CD4-positive, alpha-beta T cell treated with Interferon alpha-2 for 1 hour (primary cell): ENCODE data around the gene TCP10L.
"Not testable (repeated sequence)": the region's sequence is repeated elsewhere in the genome, so short reads cannot be mapped to it uniquely, and the experiment has no call there.

Source experiments
- DNase-seq, 2 donors: peaks; one replicate each; pipeline ENCODE4 v3.0.0-alpha.2; 2020 to 2022

Gene TCP10L

DNA sequence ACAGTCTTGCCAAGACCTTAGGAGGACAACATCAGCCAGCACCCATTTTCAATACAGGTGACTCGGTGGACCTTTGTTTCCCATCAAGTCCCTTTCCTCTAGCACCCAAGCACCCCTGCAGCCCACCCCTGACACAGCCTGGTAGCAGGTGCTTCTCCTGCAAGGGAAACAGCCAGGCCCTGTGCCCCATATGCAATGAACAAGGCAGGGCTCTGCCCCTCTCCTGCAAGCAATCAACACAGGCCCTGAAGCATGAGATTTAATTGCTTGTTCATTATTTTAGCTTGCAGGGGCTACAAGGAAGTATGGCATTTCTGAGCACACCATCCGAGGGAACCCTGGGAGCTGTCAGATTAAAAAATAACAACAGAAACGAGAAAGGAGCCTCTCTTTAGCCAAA lies 35.4 kb downstream of the TCP10L start:
- DNase-seq = no peak

DNA sequence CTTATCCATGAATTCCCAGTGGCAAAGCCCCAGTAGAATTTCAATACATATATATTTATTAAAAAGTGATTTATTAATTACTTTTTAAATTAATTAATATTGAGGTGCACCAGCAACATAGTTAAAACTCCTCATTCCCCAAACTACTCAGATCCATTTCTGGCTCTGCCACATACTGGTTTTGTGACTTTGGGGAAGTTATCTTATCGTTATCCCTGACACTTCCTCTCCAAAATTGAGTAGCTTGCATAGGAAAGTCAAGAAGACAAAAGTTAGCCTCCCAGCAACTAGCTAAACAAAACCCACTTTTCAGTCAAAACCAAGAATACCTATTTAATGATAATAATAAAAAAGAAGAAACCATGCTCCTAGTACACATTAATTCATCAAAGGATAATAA lies 35.9 kb downstream of the TCP10L start:
- DNase-seq = no peak

DNA sequence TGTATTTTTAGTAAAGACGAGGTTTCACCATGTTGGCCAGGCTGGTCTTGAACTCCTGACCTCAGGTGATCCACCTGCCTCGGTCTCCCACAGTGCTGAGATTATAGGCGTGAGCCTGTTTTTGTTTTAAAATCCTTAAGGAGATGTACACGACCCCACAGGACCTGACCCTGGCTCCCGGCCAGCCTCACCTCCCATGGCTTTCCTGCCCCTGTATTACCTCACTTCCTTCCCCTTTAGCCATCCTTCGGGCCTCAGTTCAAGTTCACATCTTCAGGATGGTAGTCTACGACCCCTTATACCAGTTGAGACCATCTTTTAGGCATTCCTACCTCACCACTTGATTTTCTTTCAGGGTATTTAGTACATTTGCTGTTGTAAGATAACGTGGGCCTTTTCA lies 36.3 kb downstream of the TCP10L start:
- no peak for DNase-seq

DNA sequence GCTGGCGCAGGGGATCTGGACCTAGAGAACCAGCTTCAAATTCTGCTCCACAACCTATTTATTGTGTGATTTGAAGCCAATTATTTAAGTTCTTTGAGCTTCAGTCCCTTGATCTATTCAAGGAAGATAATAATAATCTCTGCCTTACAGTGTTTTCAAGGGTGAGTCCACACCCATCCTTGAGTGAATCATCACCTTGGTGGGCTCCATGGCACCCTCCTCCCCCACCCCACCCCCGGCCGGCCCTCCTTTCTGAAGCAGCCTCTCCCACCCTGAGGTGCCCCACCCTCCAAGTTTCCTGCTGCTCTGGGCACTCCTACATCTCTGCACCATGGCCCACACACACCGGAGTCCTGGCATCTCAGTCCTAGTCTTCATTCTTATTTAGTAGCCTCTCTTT lies 38.3 kb downstream of the TCP10L start:
- DNase-seq = no peak

DNA sequence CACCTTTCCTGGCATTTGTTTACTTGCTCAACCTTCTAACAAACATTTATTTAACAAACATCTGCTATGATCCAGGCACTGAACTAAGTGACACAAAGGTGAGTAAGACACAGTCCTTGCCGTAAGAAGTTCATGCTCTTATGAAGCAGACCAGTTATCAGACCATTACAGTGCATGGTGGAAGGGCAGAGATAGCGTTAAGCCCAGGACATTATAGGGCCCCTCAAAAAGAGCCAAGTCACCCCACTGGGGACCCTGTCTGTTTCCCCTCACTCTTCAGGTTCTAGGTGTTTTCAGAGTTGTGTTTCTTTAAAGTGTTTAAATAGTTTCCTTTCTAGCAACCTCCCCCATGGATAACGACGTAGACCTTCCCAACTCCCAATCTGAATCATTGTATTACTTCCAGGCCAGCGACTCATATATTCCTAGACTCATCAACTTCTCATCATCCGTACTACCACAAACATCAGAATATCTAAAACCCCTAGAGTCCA lies 39.3 kb downstream of the TCP10L start:
- DNase-seq = no peak

DNA sequence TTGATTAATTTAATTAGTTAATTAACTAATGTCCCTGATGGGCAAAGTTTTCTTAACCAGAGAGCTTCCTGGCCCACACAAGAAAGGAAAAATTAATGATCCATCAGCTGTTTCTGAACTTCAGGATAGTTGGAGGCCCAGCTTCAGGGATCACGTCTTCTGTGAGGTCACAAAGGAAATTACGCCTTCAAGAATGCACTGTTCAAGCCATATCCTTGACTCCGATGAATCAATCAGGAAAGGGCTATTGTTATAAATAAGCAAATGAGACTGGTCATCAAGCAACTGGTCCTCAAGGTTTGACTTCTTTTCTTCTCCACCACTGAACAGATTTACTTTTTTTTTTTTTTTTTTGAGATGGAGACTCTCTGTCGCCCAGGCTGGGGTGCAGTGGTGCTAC lies 40.6 kb downstream of the TCP10L start:
- no peak for DNase-seq

DNA sequence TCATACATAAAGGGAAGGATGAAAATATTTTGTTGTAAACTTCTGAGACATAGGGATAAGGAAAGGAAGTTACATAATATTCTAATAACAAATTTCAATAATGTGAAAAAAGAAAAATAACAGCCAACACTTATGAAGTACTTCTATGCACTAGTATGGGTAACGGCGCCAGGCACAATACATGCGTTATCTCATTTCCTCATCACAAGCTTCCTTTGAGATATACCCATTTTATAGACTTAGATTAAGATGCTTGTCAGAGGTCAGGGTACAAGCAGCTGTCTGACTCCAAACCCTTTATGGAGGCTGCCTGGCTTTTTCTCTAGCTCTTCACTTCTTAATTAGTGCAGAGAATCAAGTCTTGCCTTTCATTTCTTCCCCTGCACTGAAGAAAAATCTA lies 41.3 kb downstream of the TCP10L start:
- no peak for DNase-seq

DNA sequence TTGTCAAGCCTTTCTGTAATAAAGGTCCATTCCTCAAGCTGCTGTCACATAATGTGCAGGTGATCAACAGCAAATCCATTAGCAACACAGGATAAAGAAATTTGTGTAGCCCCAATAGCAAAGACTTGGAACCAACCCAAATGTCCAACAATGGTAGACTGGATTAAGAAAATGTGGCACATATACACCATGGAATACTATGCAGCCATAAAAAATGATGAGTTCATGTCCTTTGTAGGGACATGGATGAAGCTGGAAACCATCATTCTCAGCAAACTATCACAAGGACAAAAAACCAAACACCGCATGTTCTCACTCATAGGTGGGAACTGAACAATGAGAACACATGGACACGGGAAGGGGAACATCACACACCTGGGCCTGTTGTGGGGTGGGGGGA lies 42.3 kb downstream of the TCP10L start:
- DNase-seq = not testable (repeated sequence)

DNA sequence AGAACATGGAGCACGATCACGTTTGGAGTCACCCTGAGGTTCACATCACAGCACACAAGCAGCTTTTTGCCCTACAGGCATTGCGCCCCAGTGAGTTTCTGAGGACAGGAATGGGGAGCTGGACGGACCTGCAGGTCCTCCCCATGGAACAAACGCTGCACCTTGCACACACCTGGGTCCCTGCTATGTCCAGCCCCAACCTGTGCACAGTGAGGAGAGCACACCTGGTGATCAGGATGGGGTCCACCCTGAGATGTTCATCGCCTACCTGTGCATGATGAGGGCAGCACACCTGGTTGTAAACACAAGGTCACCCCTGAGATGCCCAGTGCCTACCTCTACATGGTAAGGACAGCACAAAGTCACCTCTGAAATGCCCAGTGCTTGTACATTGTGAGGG lies 45.9 kb downstream of the TCP10L start:
- DNase-seq = no peak

DNA sequence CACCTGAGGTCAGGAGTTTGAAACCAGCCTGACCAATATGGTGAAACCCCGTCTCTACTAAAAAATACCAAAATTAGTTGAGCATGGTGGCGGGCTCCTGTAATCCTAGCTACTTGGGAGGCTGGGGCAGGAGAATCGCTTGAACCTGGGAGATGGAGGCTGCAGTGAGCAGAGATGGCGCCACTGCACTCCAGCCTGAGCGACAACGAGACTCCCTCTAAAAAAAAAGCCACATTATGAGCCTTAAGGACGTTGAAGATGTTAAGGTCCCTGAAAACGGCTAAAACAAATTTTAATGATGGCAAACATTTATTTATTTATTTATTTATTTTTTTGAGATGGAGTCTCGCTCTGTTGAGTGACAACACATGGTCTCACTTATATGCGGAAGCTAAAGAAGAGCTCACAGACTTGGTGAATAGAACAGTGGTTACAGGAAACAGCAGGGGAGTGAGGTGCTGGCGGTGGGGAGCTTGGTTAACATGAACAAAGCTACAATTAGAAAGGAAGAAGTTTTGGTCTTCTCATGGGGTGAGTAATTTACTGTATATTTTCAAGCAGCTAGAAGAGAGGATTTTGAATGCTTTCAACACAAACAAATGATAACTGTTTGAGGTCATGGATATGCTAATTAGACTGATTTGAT lies 47.1 kb downstream of the TCP10L start:
- DNase-seq = peak; percentile 13 to 37

DNA sequence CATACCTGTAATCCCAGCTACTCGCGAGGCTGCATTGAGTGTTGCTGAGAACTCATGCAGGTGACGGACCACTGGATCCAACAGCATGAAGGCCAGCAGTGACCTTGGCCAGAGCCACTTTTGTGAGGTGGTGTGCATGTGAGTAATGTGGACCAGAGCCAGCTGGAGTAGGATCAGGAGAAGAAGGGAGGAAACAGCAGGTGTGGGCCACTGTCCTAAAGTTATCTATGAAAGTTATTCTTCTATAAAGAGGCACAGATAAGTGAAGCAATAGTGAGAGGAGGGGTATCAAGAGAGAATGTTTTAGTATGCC lies 47.8 kb downstream of the TCP10L start:
- DNase-seq = no peak

DNA sequence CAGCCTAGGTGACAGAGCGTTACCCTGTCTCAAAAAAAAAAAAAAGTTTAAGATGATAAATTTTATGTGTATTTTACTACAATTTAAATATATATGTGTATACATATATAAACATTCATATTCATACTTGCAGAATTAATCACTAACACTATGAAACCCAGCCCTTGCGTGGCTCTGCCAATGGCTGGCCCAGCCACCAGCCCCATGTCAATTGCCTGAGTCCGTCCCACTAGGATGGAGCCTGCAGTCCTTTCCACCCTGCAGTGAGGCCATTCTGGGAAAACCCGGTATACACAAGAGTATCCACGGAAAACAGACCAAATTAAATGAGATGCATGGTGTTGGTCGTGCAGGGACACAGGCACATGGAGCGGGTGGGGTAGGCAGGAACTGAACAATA lies 49.7 kb downstream of the TCP10L start:
- no peak for DNase-seq

DNA sequence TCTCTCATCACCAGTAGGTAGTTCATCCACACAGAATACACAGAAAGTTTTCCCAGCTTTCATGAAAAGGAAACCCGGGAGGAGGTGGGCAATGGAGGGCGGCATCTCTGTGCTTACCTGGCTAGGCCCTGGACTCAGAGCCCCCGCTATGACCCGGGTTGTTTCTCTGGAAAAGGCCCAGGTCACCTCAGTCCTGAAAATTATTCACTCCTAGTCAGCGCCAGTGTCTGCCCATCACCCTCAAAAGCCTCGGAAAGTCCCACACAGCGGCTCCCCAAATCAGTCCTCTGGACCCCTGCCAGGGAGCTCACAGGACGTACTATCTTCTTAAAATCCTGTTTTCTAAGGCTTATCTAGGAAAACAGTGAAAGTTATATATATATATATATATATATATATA lies 51.2 kb downstream of the TCP10L start:
- no peak for DNase-seq

DNA sequence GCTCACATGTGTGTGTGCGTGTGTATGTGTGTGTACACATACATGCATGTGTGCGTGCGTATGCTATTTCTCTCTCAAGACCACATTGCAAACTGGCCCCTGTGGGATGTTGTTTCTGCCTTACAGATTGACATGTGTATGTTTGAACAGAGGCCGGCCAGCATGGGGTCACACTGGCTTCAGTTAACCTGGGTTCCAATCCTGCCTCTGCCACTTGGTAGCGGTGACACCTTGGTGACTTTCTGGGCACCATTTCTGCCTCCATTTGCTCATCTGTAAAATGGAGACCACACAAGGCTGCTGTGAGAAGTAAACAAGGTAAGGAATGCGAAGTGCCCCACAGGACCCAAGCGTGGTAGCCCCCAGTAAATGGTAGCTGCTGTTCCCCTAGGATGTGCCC lies 51.7 kb downstream of the TCP10L start:
- DNase-seq = no peak

DNA sequence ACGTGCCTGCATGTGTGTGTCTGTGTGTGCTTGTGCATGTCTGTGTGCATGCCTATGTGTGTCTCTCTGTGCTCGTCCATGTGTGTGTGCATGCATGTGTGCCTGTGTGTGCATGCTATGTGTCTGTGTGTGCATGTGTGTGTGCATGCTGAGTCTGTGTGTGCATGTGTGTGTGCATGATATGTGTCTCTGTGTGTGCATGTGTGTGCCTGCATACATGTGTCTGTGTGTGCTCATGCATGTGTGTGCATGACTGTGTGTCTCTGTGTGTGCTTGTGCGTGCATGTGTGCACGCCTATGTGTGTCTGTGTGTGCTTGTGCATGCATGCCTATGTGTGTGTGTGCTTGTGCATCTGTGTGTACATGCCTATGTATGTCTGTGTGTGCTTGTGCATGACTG lies 52.3 kb downstream of the TCP10L start:
- no peak for DNase-seq

DNA sequence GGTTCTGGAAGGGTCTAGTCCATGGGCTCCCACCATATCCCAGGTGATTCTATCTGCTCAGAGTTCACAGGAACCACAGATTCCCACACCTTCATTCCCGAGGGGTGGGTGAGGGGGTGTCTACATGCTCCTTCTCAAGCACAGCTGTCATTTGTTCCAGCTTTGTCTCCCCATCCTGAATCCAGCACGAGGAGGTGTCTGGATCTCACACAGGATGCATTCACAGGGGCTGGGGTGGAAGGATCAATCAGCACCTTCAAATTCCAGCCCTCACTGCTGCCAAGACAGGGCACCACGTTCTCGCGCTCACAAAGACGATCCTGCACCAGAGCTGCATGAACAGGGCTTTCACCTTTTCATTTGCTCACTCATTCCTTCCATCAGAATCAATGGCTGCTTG lies 52.7 kb downstream of the TCP10L start:
- no peak for DNase-seq

DNA sequence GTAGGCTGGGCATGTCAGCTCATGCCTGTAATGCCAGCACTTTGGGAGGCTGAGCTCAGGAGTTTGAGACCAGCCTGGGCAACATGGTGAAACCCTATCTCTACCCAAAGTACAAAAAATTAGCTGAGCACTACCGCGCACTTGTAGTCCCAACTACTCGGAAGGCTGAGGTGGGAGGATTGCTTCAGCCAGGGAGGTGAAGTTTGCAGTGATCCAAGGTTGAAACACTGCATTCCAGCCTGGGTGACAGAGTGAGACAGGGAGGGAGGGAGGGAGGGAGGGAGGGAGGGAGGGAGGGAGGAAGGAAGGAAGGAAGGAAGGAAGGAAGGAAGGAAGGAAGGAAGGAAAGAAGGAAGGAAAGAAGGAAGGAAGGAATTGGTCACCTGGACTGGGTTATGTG lies 53.8 kb downstream of the TCP10L start:
- DNase-seq = not testable (repeated sequence)

DNA sequence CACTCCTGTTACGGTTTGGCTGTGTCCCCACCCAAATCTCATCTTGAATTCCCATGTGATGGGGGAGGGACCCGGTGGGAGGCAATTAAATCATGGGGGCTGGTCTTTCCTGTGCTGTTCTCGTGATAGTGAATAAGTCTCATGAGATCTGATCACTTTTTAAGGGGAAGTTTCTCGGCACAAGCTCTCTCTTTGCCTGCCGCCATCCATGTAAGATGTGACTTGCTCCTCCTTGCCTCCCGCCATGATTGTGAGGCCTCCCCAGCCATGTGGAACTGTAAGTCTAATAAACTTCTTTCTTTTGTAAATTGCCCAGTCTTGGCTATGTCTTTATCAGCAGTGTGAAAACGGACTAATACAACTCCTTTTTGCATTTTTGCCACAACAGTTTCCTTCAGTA lies 54.5 kb downstream of the TCP10L start:
- DNase-seq = not testable (repeated sequence)

DNA sequence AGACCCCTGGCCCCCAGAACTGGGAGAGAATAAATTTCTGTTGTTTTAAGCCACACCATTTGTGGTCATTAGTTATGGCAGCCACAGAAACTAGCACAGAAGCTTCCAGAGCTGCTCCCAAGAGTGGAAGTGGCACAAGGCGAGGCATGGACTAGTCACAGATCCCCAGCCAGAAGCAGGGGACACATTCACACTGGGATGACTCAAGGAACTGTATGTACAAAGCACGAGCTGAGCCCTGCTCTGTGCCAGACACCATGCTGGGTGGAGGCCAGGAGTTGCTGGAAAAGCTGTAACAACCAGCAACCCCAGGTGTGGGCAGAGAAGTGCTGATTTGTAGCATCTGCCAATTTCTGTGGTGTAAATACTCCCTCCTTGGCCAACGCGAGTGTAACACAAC lies 55.6 kb downstream of the TCP10L start:
- DNase-seq = no peak

DNA sequence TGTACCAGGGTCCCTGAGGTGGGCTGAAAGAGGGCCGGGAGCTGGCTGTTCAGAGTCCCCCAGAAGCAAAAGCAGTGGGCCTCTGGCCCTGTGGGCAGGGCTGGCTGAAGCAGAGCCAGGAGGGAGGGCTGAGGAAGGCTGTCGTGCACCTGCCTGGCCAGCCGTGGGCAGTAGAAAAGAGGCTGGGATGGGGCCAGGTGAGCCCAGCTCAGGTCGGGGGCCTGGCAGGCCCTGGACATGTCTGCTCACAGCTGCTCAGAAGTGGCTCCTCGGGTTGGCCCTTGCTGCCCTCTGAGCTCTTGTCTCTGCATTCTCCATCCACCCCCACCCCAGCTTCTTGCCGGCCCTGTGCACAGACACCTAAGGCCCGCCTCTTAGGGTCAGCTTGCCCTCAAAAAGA lies 60.0 kb downstream of the TCP10L start:
- DNase-seq = no peak

DNA sequence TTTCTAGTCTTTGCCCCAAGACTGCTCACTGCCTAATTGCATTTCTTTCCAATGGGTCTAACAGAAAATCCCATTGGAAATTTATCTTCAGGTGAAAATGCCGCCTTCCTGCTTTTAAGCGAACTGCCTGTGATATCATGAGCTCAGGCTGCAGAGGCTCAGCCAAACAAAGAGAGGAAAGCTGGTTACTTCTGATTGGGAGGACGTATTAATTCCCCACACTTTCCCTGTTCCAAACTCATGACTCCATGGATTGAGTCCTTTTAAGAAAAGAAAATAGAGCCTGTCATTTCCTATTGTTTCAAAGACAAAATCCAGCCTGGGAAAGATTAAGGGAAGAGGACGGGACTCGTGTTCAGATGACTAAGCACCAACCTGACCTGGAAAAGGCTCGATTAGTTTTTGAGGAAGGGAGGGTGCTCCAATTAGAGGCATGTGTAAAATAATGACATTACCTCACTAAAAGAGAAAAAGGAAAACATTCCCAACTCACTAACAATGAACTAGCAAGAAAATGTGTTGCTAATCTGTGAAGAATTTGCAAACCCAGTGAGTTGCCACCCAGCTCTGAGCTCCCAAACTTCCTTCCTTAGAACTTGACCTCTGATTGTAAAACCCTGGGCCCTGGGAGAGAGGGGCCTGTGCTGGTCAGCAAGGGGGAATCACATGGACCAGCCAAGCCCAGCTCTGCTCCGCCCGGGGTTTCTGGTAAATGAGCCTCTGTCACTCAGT lies 61.2 kb downstream of the TCP10L start:
- DNase-seq = no peak
